Bronchus fibroblast of lung (primary cell): ENCODE measurements around the gene HMGB4. TPM values are rescaled to one million over a fixed set of nuclear protein-coding genes. Genes with fewer than 3 reads are reported as not detected.

Experiments
- total RNA-seq: library from RNA; depleted of rRNA; stranded (reverse); fragments of >200 nt; gene quantifications from 2 replicates; pipeline ENCODE4 v1.2.3, GENCODE V29; 2015

The HMGB4 gene
- not detected in 2 replicates for total RNA-seq

GRCh38 chr1:33863779-33864178 is at the start of gene HMGB4:
Gene HMGB4 (plus strand): TSS chr1:33864079. CDS start chr1:33864192, 113 bp downstream.

